AG04449 (cell line): ENCODE data around the gene PMP22.

Experiments
- CTCF ChIA-PET: fragments of 350-600 bp; formaldehyde crosslinking; extraction: SDS; loops from one replicate; lab custom pipeline; 2021; ENCODE audit warnings: antibody characterized with exemption; lab: Yijun Ruan, JAX
- POLR2A ChIA-PET: fragments of 400-600, 350-600 bp; formaldehyde crosslinking; extraction: SDS; loops from one replicate; lab custom pipeline; 2020; ENCODE audit warnings: antibody characterized with exemption, inconsistent platforms; lab: Yijun Ruan, JAX
- DNase-seq: peaks from one replicate; pipeline ENCODE4 v3.0.0-alpha.2; 2010; ENCODE audit warnings: low read depth, low spot score
- H3K4me3 ChIP-seq: 2 replicates; pipeline ENCODE4 v1.5.1; 2011; ENCODE audit warnings: low read depth, mild to moderate bottlenecking, control low read depth, low read length
- TF ChIP-seq, protein P1 (sequence below): IDR thresholded peaks from one replicate; pipeline ENCODE4 v1.5.1; 2011; ENCODE audit warnings: mild to moderate bottlenecking, moderate library complexity, low read length, control low read depth, inconsistent platforms; ENCODE audit not compliant: insufficient read depth; ENCODE audit errors: missing control alignments

PMP22 gene

DNA sequence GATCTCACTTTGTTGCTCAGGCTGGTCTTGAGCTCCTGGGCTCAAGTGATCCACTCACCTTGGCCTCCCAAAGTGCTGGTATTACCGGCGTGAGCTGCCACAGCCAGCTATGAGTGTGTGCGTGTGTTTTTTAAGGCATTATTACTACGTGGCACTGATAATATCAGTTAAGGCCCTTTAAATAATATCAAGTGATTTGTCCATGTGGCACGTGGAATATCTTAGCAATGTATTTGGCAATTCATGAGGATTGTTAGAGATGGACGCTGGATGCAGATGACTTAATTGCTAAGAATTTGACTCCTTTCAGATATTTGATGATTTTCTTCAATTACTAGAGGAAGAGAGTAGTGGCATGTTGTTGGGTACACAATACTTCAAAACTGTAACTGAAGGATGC lies 25.5 kb upstream of the PMP22 start:
- H3K4me3 ChIP-seq = no peak overlapping the region
- no peak for DNase-seq
- ChIA-PET CTCF (no interaction called here), POLR2A (no interaction called here)
- TF ChIP-seq, protein P1, sequence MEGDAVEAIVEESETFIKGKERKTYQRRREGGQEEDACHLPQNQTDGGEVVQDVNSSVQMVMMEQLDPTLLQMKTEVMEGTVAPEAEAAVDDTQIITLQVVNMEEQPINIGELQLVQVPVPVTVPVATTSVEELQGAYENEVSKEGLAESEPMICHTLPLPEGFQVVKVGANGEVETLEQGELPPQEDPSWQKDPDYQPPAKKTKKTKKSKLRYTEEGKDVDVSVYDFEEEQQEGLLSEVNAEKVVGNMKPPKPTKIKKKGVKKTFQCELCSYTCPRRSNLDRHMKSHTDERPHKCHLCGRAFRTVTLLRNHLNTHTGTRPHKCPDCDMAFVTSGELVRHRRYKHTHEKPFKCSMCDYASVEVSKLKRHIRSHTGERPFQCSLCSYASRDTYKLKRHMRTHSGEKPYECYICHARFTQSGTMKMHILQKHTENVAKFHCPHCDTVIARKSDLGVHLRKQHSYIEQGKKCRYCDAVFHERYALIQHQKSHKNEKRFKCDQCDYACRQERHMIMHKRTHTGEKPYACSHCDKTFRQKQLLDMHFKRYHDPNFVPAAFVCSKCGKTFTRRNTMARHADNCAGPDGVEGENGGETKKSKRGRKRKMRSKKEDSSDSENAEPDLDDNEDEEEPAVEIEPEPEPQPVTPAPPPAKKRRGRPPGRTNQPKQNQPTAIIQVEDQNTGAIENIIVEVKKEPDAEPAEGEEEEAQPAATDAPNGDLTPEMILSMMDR = no peak

DNA sequence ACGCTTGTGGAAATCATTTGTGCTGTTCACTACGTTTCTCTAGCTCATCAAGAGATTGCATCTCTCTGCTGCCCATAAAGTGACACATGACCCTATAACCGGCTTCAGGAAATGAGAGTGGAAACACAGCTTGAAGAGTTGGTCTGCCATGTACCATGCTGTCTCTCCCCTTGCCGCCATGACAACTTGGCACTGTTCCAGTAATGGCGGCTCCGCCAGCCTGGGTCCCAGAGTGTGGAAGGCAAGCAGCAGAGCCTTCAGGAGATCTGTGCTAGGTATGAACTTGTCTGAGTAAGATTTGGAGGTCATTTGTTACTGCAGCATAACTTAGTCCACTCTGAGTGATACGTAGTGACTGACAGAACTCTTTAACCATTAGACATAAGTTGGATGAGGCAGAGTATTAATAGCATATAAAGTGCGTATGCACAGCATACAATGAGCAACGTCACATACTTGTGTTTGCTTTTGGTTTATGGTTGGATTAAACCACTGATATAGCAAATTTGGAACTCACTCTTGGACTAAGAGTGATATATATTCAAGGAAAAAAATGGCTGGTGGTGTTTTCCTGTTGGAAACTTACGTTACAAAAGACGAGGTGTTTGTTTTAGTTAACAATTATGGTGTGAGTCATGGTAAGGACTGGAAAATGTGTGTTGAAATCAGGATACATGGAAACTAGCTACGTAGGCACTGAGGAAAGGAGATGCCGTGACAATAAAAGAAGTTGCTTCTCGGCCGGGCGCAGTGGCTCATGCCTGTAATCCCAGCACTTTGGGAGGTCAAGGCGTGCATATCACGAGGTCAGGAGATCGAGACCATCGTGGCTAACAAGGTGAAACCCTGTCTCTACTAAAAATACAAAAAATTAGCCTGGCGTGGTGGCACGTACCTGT lies 24.4 kb upstream of the PMP22 start:
- CTCF ChIA-PET = no interaction called here
- TF ChIP-seq, protein P1 = no peak
- no peak overlapping the region for H3K4me3 ChIP-seq
- DNase-seq = no peak
- POLR2A ChIA-PET = no interaction called here

DNA sequence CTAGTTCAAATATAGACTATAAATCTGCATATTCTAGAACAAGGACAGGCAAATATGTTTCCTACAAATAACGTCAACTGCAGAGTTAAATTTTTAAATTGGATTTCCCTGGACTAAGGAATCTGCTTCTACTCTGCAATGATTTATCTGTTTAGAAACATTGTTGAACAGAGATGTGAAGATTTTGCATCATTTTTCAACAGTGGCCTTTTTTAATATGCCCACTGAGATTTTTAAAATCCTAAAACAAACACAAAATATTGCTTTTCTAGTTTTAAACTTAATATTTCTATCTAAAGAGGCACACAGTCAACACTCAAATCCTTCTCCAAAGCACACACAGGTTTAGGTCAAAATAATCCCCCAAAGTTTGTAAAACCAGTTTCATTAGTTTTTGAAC lies 23.7 kb upstream of the PMP22 start:
- CTCF ChIA-PET = no interaction called here
- TF ChIP-seq, protein P1 = no peak
- DNase-seq = no peak
- H3K4me3 ChIP-seq = no peak overlapping the region
- POLR2A ChIA-PET = no interaction called here

DNA sequence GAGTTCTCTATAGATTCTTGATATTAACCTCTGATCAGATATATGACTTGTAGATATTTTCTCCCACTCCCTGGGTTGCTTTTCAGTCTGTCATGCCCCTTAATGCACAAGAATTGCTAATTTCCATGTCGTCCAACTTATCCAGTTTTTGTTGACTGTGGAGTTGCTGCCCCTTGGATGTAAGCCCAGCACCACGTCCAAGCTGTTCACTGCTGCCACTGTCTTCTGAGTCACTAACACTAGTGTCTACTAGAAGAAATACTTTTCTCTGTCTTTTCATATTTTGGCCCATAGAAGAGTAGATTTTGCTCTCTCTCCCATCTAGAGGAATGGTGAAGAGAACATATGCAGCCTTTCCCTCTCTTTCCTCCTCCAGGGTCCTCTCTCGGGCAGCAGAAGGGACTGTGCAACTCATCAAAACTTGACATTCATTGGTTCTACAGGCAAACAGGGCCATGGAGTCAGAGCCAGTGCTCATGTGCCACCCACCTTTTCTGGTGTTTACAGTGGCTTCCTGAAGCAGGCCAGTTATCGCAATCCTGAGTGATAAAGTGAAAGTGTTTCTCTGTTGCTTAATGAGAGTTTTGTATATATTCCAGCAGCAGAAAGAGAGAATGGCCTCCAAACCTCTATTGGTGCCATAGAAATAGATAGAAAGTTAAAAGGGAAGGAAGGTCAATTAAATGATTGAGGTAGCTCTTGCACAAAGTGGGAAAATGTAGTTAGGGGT lies 22.6 kb upstream of the PMP22 start:
- TF ChIP-seq, protein P1 = no peak
- no peak for DNase-seq
- ChIA-PET CTCF (no interaction called here), POLR2A (no interaction called here)
- H3K4me3 ChIP-seq = no peak overlapping the region

DNA sequence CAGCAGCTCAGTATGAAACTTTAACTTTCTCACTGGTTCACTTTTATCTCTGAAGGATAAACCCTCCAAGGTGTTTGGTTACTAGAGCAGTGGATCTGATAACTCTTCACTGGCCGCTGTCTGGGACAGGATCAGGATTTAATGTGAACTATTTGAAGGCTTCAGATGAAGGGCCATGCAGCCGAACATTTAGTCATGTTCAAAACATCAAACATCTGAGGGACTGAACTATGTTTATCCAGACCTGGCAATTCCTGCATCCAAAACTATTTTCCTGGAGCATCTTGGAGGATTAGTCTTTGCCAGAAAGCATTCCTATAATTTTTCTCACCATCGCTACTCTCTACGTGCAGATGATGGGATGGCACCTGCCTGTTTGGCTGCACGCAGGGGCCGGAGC lies 20.3 kb upstream of the PMP22 start:
- TF ChIP-seq, protein P1 = no peak
- DNase-seq = no peak
- ChIA-PET CTCF (no interaction called here), POLR2A (no interaction called here)
- no peak overlapping the region for H3K4me3 ChIP-seq

DNA sequence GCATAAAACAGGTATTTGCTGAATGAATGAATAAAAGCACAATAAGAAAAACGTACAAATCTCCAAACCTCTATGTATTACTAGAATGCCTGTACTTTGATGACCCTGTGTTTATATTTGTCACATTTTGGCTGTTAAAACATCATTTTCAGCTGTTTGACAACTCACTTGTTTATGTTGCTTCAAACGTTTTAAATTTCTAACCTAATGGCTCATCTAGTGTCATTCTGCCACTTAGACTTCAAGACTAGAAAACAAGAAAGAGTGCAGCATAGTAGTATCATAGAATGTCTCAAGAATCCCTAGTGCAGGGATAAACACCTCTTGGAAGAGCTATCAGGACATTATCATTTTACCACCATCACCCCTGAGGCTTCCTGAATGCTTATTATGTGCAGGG lies 19.4 kb upstream of the PMP22 start:
- H3K4me3 ChIP-seq = no peak overlapping the region
- DNase-seq = no peak
- ChIA-PET POLR2A (no interaction called here), CTCF (no interaction called here)
- TF ChIP-seq, protein P1 = no peak
